Measurements from ENCODE around the gene WDR91.

Gene WDR91

DNA sequence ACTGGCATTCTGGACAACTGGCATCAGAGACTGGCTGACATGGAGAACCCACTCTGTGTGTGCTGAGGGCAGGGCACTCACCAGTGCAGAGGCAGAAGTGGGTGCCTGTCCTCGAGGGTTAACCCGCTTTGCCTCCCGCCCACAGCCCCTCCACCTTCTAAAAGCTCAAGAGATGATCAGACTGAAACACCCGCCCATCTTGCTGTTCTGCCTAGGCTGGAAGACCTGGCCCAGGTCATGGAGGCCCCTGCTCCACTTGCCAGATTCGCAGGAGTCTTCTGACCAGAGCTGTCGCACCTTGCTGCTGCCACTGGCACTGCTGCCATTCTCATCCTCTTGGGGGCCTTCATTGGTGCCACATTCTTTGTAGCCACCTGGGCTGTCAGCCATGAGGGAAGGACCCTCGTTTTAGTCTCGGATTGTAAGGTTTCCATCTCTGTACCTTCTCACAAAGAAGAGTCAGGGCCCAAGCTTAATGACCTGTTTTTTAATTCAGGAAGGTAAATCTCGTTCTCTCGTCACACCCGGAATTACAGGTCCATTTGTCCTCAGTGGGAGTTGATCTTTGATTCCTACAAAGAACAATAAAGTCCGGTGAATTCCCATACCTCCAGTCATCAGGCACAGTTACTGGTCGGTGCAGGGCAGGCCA, 42.7 kb downstream of the WDR91 start:
- DNase-seq (ENCODE audit: low spot score): no peak
- Histone ChIP-seq H3K9me3 (replicated peaks in 1 of 2; ENCODE audit: control insufficient read depth in 2 of 2, insufficient read depth in 1 of 2, low read depth in 1 of 2, low read length in 2 of 2) (peaks cover 0 to 2% of the 10 kb centered on the region in 2 donors), H2BK12ac (ENCODE audit: low read length) (no peak overlapping the region), H2BK5ac (ENCODE audit: low read length) (no peak overlapping the region), H3K14ac (ENCODE audit: low read length) (no peak overlapping the region), H3K27me3 (ENCODE audit: control insufficient read depth in 3 of 3, insufficient read depth in 3 of 3, low read depth in 1 of 3, low read length in 3 of 3) (no peaks in the 10 kb centered on the region), H3K79me1 (ENCODE audit: low read depth, low read length) (peaks cover 10% of the 10 kb centered on the region), H3K4me1 (ENCODE audit: control insufficient read depth in 2 of 2, insufficient read depth in 1 of 2, low read depth in 1 of 2, low read length in 2 of 2) (peaks cover 3 to 10% of the 10 kb centered on the region in 2 donors), H3K27ac (replicated peaks; ENCODE audit: low read length) (no peak overlapping the region), H3K4ac (ENCODE audit: low read length) (no peak overlapping the region), H3K36me3 (replicated peaks in 1 of 2; ENCODE audit: control insufficient read depth in 2 of 2, insufficient read depth in 2 of 2, low read length in 2 of 2) (peaks cover 49 to 57% of the 10 kb centered on the region in 2 donors), H3K4me3 (ENCODE audit: low read length in 2 of 2) (peak overlapping the region in 1 of 2 donors; percentile 87), H2AK5ac (ENCODE audit: low read depth, low read length) (no peak overlapping the region), H4K91ac (ENCODE audit: low read depth, low read length, poor library complexity) (no peak overlapping the region), H3K9ac (ENCODE audit: low read depth, low read length, poor library complexity) (peak overlapping the region; percentile 44), H2BK15ac (ENCODE audit: low read length) (no peak overlapping the region), H3K4me2 (ENCODE audit: insufficient read depth, low read length, poor library complexity, severe bottlenecking) (no peak overlapping the region), H3K23ac (ENCODE audit: low read depth, low read length, poor library complexity) (peak overlapping the region; percentile 65), H3K18ac (ENCODE audit: low read length) (no peak overlapping the region), H2AFZ (ENCODE audit: low read length) (no peak overlapping the region), H2BK120ac (ENCODE audit: low read depth, low read length) (no peak overlapping the region), H4K8ac (ENCODE audit: low read depth, low read length) (no peak overlapping the region)
- WGBS, 2 donors (ENCODE audit: extremely low coverage in 2 of 2, insufficient read length in 2 of 2, insufficient replicate concordance in 1 of 2): no CpG with 5 or more reads among the region's 13 CpGs

DNA sequence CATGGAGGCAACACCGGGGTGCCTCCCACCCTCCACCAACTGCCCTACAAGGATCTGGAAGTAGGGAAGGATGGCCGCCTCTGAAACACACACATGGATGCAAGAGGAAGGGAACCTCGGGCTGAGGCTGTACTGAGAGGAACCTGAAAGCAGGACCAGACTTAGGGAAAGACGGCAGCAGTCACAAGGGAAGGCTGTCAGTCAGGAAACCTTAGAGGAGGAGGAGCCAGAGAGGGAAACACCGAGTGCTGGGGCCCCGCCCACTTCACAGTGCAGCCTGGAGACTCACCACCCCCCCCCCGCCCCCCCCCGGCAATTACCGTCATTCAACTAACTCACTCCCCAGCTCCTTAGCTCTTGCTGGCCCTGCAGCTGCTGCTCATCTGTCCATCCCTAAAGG, 43.3 kb downstream of the WDR91 start:
- H2BK12ac ChIP-seq (ENCODE audit: low read length): no peak overlapping the region
- peaks cover 3 to 10% of the 10 kb centered on the region in 2 donors for H3K4me1 ChIP-seq (ENCODE audit: control insufficient read depth in 2 of 2, insufficient read depth in 1 of 2, low read depth in 1 of 2, low read length in 2 of 2)
- DNase-seq (ENCODE audit: low spot score): no peak
- H3K18ac ChIP-seq (ENCODE audit: low read length): no peak overlapping the region
- no peaks in the 10 kb centered on the region for H3K27me3 ChIP-seq (ENCODE audit: control insufficient read depth in 3 of 3, insufficient read depth in 3 of 3, low read depth in 1 of 3, low read length in 3 of 3)
- H3K23ac ChIP-seq (ENCODE audit: low read depth, low read length, poor library complexity): peak overlapping the region; percentile 55
- H3K36me3 ChIP-seq (replicated peaks in 1 of 2; ENCODE audit: control insufficient read depth in 2 of 2, insufficient read depth in 2 of 2, low read length in 2 of 2): peaks cover 50 to 58% of the 10 kb centered on the region in 2 donors
- H3K79me1 ChIP-seq (ENCODE audit: low read depth, low read length): peaks cover 10% of the 10 kb centered on the region
- H3K9me3 ChIP-seq (replicated peaks in 1 of 2; ENCODE audit: control insufficient read depth in 2 of 2, insufficient read depth in 1 of 2, low read depth in 1 of 2, low read length in 2 of 2): peaks cover 0 to 2% of the 10 kb centered on the region in 2 donors
- H3K14ac ChIP-seq (ENCODE audit: low read length): no peak overlapping the region
- H2AFZ ChIP-seq (ENCODE audit: low read length): no peak overlapping the region
- no peak overlapping the region for H3K27ac ChIP-seq (replicated peaks; ENCODE audit: low read length)
- H3K4ac ChIP-seq (ENCODE audit: low read length): no peak overlapping the region
- WGBS, 2 donors (ENCODE audit: extremely low coverage in 2 of 2, insufficient read length in 2 of 2, insufficient replicate concordance in 1 of 2): no CpG with 5 or more reads among the region's 9 CpGs
- no peak overlapping the region for H4K8ac ChIP-seq (ENCODE audit: low read depth, low read length)
- H2AK5ac ChIP-seq (ENCODE audit: low read depth, low read length): no peak overlapping the region
- H3K4me2 ChIP-seq (ENCODE audit: insufficient read depth, low read length, poor library complexity, severe bottlenecking): no peak overlapping the region
- no peak overlapping the region for H2BK15ac ChIP-seq (ENCODE audit: low read length)
- peak overlapping the region; percentile 44 for H3K9ac ChIP-seq (ENCODE audit: low read depth, low read length, poor library complexity)
- H2BK120ac ChIP-seq (ENCODE audit: low read depth, low read length): no peak overlapping the region
- no peak overlapping the region for H2BK5ac ChIP-seq (ENCODE audit: low read length)
- H4K91ac ChIP-seq (ENCODE audit: low read depth, low read length, poor library complexity): no peak overlapping the region
- no peak overlapping the region for H3K4me3 ChIP-seq (ENCODE audit: low read length in 2 of 2)

DNA sequence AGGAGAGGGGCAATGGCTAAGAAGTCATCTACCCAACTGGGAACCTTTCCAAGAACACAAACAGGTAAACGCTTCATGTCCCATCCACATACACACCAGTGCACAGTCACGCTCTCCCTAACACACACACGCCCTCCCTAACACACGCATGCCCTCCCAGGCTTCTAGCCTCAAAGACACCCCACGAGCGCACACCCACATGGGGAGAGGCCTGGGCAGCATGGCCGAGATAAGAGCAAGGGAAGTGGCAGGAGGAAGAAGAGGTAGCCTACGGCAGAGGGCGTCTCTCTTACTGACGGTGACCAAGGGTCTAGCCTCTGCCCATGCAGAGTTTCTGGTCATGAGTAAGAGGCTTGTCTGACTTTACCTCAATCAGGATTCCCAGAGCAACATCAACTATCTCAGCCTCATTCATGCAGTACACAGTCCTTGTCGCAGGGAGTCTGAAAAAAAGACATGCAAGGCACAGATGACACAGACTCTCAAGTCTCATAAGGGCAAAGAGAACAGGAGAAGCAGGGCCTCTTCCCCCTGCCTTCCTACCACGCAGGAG, 43.9 kb downstream of the WDR91 start:
- Histone ChIP-seq H3K4ac (ENCODE audit: low read length) (no peak overlapping the region), H3K27me3 (ENCODE audit: control insufficient read depth in 3 of 3, insufficient read depth in 3 of 3, low read depth in 1 of 3, low read length in 3 of 3) (no peaks in the 10 kb centered on the region), H3K14ac (ENCODE audit: low read length) (no peak overlapping the region), H2BK5ac (ENCODE audit: low read length) (no peak overlapping the region), H2AK5ac (ENCODE audit: low read depth, low read length) (no peak overlapping the region), H3K9ac (ENCODE audit: low read depth, low read length, poor library complexity) (no peak overlapping the region), H3K79me1 (ENCODE audit: low read depth, low read length) (peaks cover 10% of the 10 kb centered on the region), H3K4me1 (ENCODE audit: control insufficient read depth in 2 of 2, insufficient read depth in 1 of 2, low read depth in 1 of 2, low read length in 2 of 2) (peaks cover 3 to 10% of the 10 kb centered on the region in 2 donors), H2AFZ (ENCODE audit: low read length) (no peak overlapping the region), H4K8ac (ENCODE audit: low read depth, low read length) (no peak overlapping the region), H3K27ac (replicated peaks; ENCODE audit: low read length) (no peak overlapping the region), H2BK15ac (ENCODE audit: low read length) (no peak overlapping the region), H3K9me3 (replicated peaks in 1 of 2; ENCODE audit: control insufficient read depth in 2 of 2, insufficient read depth in 1 of 2, low read depth in 1 of 2, low read length in 2 of 2) (peaks cover 2% of the 10 kb centered on the region in 2 donors), H3K36me3 (replicated peaks in 1 of 2; ENCODE audit: control insufficient read depth in 2 of 2, insufficient read depth in 2 of 2, low read length in 2 of 2) (peaks cover 50 to 64% of the 10 kb centered on the region in 2 donors), H4K91ac (ENCODE audit: low read depth, low read length, poor library complexity) (no peak overlapping the region), H3K4me3 (ENCODE audit: low read length in 2 of 2) (no peak overlapping the region), H2BK120ac (ENCODE audit: low read depth, low read length) (no peak overlapping the region), H3K4me2 (ENCODE audit: insufficient read depth, low read length, poor library complexity, severe bottlenecking) (no peak overlapping the region), H3K18ac (ENCODE audit: low read length) (no peak overlapping the region), H3K23ac (ENCODE audit: low read depth, low read length, poor library complexity) (peak overlapping the region; percentile 55), H2BK12ac (ENCODE audit: low read length) (no peak overlapping the region)
- no CpG with 5 or more reads among the region's 12 CpGs for WGBS, 2 donors (ENCODE audit: extremely low coverage in 2 of 2, insufficient read length in 2 of 2, insufficient replicate concordance in 1 of 2)
- DNase-seq (ENCODE audit: low spot score): no peak

DNA sequence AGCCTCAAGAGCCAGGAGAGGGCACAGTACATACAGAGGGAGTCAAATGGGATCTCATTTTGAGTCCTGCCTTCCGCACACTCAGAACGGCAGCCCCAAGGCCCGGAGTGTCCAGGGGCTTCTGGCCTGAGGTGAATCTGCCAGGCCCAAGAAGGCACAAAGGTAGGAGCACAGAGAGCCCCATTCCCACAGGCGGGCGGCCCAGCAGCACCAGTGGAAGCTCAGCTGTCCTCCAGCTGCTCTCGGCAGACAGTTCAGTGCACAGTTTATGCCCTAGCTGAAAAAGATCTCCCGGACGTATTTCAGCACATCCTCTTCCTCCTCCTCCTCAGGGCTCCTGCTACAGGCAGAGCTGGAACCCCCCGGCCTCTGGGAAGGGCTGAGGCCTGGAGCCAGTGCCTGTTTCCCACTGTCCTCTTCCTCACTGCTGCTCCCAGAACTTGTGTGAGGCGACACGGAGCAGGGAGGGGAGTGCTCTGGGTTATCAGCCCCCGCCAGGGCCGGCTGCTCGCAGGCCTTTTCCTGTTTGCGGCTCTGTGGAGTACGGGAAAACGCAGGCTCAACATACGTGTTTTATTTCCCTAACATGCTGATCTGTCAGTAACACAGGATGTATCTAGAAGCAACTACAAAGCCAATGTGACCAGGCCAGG, 44.9 kb downstream of the WDR91 start:
- no peak overlapping the region for H3K18ac ChIP-seq (ENCODE audit: low read length)
- H3K27ac ChIP-seq (replicated peaks; ENCODE audit: low read length): no peak overlapping the region
- peaks cover 50 to 69% of the 10 kb centered on the region in 2 donors for H3K36me3 ChIP-seq (replicated peaks in 1 of 2; ENCODE audit: control insufficient read depth in 2 of 2, insufficient read depth in 2 of 2, low read length in 2 of 2)
- H2AFZ ChIP-seq (ENCODE audit: low read length): no peak overlapping the region
- no peak overlapping the region for H2BK5ac ChIP-seq (ENCODE audit: low read length)
- H2BK120ac ChIP-seq (ENCODE audit: low read depth, low read length): no peak overlapping the region
- H3K4me1 ChIP-seq (ENCODE audit: control insufficient read depth in 2 of 2, insufficient read depth in 1 of 2, low read depth in 1 of 2, low read length in 2 of 2): peaks cover 3 to 4% of the 10 kb centered on the region in 2 donors
- no peak for DNase-seq (ENCODE audit: low spot score)
- no peak overlapping the region for H4K91ac ChIP-seq (ENCODE audit: low read depth, low read length, poor library complexity)
- no peak overlapping the region for H3K23ac ChIP-seq (ENCODE audit: low read depth, low read length, poor library complexity)
- no peak overlapping the region for H2BK12ac ChIP-seq (ENCODE audit: low read length)
- WGBS, 2 donors (ENCODE audit: extremely low coverage in 2 of 2, insufficient read length in 2 of 2, insufficient replicate concordance in 1 of 2): no CpG with 5 or more reads among the region's 18 CpGs
- H3K9me3 ChIP-seq (replicated peaks in 1 of 2; ENCODE audit: control insufficient read depth in 2 of 2, insufficient read depth in 1 of 2, low read depth in 1 of 2, low read length in 2 of 2): peaks cover 6 to 9% of the 10 kb centered on the region in 2 donors
- no peak overlapping the region for H3K9ac ChIP-seq (ENCODE audit: low read depth, low read length, poor library complexity)
- no peak overlapping the region for H4K8ac ChIP-seq (ENCODE audit: low read depth, low read length)
- no peaks in the 10 kb centered on the region for H3K27me3 ChIP-seq (ENCODE audit: control insufficient read depth in 3 of 3, insufficient read depth in 3 of 3, low read depth in 1 of 3, low read length in 3 of 3)
- H2AK5ac ChIP-seq (ENCODE audit: low read depth, low read length): no peak overlapping the region
- no peak overlapping the region for H3K4ac ChIP-seq (ENCODE audit: low read length)
- H2BK15ac ChIP-seq (ENCODE audit: low read length): no peak overlapping the region
- no peak overlapping the region for H3K14ac ChIP-seq (ENCODE audit: low read length)
- peaks cover 10% of the 10 kb centered on the region for H3K79me1 ChIP-seq (ENCODE audit: low read depth, low read length)
- no peak overlapping the region for H3K4me2 ChIP-seq (ENCODE audit: insufficient read depth, low read length, poor library complexity, severe bottlenecking)
- no peak overlapping the region for H3K4me3 ChIP-seq (ENCODE audit: low read length in 2 of 2)
